SKM-1 treated with dmso at 0.1 percent for 144 hours (cell line): ENCODE measurements around the gene POU3F3.

Experiments
- DNase-seq: peaks from one replicate; lab custom pipeline; 2025; ENCODE audit not compliant: unreplicated experiment; lab: John Stamatoyannopoulos, UW

Gene POU3F3

DNA sequence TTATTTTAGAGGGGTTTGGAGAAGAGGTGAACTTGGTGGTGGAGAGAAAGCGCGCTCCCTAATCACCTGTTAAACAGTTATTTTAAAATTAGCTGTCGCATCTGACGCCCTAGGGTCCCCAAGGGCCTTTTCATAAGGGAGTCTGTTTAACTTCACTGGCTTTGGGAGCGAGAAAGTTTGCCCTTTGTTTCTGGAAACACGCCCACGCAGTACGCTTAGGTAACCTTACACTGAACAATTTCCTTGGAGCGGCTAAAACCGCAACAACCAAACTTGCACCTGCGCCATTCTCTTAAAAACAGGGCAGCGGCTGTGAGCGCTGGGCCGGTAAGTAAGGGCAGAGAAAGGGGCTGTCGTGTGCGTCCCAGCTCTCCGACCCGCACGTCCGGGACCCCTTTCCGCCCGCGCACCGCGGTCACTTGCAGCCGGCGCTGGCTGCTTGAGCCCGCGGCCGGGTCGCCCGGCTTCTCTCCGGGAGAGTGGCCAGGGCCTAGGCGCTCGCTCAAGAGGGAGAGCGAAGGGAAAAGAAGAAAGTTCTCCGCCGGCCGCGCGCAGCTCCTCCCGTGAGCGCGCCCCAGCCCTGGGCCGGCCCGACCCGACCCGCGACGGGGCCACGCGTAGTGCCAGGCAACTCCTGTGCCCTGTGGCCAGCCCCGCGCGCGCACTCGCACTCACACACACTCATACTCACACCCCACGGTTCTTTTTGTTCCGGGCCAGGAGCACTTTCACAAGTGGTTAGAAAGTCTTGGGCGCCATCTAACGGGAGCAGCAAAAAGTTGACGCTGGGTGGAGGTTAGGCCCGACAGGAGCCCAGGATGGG lies 19.2 kb downstream of the POU3F3 start:
- DNase-seq = no peak

DNA sequence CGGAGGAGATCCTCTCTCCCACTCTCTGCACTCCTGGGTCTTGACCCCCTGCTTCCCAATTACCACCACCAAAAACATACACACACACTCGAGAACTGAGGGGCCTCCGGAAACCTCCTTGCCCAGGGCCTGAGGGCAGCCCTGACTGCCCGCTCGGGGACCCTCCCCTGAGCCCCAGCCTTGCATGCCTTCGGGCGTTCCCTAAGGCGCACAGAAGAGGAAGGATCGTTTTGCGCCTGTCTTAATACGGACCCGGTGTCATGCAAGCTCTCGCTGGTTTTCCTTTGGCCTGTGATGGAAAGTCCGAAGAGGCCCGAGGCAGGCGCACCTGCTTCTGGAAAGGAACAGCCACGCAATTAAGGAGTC lies 19.8 kb downstream of the POU3F3 start:
- DNase-seq = no peak

- no peak for DNase-seq
Observed at GRCh38 chr2:104874230-104874629, 20.3 kb downstream of the POU3F3 start.

GRCh38 chr2:104875262-104875661 lies 21.3 kb downstream of the POU3F3 start:
- DNase-seq = no peak

DNA sequence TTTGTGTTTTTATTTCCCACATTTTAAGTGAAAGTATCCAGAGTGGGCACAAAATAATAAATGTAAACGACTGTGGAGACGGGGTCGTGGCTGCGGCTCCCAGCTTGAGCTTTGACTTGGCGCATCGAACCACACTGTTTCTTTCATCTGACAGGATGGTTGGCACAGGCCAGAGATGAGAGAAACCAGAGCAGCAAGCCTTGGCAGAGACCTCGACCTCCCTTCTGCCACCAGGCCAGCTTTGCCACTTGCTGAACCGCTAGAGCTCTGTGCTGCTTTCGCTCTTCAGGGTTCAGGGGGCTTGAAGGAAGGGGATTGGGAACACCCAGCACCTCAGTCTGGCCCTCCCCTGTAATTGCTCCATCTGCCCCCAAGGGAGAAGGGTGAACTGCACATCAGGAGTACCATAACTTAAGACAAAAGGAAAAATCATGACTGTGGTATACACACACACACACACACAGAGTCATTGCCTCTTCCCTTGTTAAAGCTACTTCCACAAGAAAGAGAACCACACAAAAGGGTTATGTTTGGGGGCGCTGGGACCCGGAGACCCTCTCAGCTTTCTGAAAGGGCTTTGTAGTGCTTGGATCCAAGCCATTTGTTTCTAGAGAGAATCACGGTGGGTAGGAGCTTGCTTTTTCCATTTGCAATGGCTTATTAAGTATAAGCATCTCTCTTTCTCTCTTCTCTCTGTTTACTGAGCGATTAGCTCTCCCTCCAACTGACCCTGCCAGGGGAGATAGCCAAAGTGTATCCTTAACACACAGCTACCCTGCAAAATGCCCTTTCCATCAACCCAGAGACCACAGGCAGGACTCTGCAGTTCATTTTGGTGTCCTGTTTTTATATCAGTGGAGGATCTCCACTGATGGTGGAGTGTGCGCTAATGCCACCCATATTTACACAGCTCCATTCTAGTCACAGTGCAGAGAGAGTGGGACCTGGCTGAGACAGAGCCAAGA lies 23.0 kb downstream of the POU3F3 start:
- DNase-seq = no peak

DNA sequence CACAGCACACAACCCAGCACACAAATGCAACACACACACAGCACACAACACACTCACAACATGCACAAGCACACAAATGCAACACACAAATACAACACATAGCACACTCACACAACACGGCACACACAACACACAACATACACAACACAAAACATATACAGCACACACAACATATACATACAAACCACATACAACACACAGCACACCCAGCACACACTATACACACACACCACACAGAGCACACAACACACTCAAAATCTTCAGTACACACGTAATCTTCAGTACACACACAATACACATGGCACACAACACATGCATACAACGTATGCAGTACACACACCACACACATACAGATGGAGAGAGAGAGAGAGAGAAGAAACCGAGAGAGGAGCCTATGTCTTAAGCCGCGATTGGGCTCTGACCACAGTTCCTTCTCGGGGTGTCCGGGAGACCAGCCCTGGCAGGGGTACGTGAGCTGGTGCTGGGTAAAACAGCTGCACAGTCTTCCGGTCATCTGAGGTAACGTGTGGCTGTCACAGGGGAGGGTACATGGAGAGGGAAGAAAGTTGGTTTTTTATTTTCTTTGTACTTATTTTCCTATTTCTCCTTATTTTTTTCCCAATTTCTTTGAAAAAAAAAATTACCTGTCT lies 25.1 kb downstream of the POU3F3 start:
- DNase-seq = no peak

DNA sequence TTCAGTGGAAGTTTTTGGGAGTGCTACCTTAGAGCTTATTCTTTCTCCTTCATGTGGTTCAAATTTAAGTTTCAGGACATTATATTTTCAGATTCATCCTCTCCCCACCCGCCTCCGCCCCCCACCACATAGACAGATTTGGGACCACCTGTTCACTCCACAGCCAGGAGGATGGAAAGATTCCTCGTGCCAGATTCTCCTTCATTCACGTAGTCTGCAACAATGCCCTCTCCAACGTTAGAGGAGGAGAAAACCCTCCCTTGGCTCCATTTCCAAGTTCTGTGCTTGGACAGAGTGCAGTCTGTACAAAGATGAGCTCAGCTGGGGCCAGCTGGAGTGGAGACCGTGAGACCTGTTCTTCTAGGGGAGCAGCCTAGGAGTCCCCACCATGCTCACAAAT lies 26.2 kb downstream of the POU3F3 start:
- no peak for DNase-seq

- DNase-seq = no peak
Observed at GRCh38 chr2:104883357-104883756, 29.4 kb downstream of the POU3F3 start.

GRCh38 chr2:104885119-104885782 lies 31.3 kb downstream of the POU3F3 start:
- no peak for DNase-seq

GRCh38 chr2:104887676-104888075 lies 33.8 kb downstream of the POU3F3 start:
- no peak for DNase-seq

DNA sequence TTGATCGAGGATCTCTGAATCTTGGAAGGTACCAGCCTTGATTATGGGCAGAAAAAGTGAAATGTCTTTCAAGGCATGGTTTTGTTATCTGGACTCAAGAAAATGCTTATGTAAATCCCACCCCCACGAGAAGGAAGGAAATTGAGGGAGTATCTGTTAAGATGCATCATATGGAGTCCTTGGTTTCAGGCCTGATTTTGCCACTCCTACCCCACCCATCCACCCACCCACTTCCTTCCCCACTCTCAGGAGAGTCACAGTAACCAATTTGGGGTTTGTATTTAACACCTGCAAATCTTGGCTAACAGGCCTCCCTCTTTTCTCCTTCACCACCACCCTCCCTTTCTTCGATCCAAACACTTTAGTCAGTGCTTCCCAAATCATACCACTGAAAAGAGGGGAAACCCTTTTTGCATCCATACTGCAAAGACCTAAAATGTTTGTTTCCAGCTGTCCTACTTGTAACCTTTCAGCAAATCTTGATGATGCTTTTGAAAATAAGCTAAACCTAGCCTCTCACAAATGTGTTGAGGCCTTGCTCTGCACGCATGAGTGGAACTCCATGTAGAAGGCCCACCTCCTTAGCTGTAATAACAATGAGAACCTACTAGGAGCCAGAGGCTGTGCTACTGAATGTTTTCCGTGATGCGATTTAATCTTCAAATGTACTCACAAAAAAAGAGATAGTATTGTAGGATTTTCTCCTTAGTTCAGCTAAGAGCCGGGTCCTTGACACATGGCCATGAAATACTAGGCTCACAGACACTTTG lies 34.8 kb downstream of the POU3F3 start:
- DNase-seq = no peak

DNA sequence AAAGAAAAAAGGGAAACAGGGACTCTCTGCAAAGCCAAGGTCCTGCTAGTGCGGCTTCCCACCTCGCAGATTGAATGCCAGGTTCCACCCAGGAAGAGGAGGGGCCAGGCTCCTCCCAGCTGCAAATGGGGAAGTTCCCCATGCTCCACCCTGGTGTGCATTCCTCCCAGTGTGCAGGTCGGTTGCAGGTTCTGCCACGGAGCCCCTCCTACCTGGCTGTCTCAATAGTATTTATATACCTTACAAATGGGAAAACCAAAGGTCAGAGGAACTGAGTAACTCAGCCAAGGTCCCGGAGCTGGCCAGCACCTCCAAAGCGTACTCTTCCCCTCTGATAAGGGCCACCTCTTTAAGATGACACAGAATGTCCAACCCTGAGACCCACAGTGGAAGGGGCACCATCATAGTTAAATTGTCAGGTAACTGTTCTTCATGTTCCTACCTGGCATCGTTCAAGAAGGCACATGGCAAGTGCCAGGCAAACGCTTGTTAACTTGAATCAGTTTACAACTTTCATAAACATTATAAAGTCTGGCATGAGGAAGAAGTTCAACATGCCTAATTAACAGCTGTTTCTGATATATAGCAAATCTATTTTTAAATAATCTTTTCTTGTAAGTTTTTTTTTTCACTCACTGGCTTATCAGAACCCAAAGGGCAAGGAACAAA lies 35.5 kb downstream of the POU3F3 start:
- DNase-seq = no peak

DNA sequence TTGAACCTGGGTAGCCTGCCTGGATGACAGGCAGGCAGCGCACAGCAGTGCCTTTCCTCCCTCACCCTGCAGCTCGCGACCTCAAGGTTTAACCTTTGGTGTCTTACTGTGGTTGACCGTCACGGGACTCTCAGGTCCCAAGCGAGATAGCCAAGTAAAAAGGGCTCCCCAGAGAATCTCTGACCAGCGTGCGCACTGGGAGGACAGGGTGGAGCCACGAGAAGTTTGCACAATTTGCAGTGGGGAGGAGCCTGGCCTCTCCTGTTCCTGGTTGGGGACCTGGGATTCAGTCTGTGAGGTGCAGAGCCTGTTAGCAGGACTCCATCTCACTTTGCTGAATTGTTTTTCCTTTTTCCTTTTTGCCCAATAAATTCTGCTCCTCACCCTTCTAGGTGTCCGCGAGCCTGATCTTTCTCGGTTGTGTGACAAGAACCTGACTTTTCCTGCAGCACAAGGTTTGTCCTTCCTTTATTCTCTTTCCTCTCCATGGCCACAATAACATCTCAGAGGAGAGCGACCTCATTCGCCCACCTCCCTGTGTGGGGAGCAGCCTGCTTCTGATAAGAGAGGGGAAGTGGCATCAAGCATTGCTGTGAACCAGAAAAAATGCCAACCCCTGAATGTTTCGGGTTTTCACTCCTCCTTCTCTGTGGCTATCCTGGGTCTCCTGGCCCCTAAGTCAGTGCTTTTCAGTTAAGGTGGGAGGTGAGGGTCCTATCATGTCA lies 36.2 kb downstream of the POU3F3 start:
- DNase-seq = no peak

GRCh38 chr2:104890685-104891069 lies 36.8 kb downstream of the POU3F3 start:
- no peak for DNase-seq

DNA sequence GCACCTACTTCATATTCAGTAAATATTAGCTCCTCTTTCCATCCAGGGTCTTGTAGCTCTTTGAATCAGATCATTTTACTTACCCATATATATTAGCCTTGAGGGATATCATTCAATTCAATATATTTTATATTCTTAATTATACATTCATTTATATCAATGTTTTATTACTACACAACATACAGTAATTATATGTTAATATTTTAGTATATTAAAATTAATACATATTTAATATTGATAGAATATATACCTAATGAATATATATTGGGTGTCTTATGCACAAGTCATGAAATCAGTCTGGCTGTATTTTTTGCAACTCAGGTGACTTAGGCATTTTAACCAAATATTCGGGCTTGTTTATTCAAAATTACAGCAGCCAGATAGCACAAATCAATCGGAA lies 37.2 kb downstream of the POU3F3 start:
- no peak for DNase-seq

DNA sequence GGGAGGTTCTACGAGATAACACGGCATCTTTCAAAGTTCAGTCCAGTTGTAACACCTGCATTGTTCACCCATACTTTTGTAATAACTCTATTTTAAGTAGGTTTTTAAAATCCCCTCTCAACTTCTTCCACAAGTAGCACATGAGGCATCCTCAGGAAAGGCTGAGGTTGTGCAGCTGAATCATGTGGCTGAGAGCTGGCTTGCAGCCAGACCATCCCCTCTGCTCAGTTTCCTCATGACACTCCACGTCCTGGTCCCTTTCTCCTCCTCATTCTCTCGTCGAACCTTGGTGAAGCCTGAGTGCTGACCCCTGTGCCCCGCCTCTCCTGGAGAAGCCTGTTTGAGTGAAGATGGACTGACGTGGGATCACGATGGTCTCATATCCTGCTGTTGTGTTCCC lies 42.5 kb downstream of the POU3F3 start:
- DNase-seq = no peak

- DNase-seq = no peak
Observed at GRCh38 chr2:104897515-104898184, 43.7 kb downstream of the POU3F3 start.

DNA sequence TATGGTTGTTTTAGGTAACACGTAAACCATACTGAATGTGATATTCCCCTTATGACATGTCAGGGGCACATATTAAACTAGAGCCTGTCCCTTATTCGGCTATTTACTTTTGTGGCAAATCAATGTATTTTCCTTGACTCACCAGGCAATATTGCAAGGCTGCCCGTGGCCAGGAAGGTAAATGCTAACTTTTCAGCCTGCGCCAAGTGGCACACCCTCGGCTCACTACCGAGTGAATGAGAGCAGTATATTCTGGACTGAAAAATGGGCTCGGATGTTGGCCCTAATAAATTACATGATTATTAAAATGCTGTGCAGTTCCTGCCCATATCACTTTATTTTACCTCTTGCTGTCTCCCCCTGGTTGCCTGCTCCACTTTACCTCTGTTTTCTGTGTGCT lies 46.7 kb downstream of the POU3F3 start:
- DNase-seq = no peak
